Keratinocyte (primary cell): ENCODE data around the gene STRA6.

ENCODE experiments used
- EZH2 ChIP-seq: IDR thresholded peaks from one replicate; pipeline ENCODE4 v1.6.1; 2012; ENCODE audit warnings: inconsistent platforms, mild to moderate bottlenecking, low read length, moderate library complexity
- TF ChIP-seq, protein P1 (sequence below), 3 experiments: IDR thresholded peaks in 1 of 3; conservative IDR thresholded peaks in 1 of 3; optimal IDR thresholded peaks in 1 of 3; 2 replicates in 2 of 3; 3 replicates in 1 of 3; pipeline versions ENCODE3 to v1.5.1; 2011; ENCODE audit warnings: low read length in 3 of 3, mild to moderate bottlenecking in 3 of 3, moderate library complexity in 2 of 3, control low read depth in 1 of 3, inconsistent platforms in 1 of 3; ENCODE audit not compliant: insufficient read depth in 2 of 3; ENCODE audit errors: extremely low read depth in 1 of 3

DNA sequence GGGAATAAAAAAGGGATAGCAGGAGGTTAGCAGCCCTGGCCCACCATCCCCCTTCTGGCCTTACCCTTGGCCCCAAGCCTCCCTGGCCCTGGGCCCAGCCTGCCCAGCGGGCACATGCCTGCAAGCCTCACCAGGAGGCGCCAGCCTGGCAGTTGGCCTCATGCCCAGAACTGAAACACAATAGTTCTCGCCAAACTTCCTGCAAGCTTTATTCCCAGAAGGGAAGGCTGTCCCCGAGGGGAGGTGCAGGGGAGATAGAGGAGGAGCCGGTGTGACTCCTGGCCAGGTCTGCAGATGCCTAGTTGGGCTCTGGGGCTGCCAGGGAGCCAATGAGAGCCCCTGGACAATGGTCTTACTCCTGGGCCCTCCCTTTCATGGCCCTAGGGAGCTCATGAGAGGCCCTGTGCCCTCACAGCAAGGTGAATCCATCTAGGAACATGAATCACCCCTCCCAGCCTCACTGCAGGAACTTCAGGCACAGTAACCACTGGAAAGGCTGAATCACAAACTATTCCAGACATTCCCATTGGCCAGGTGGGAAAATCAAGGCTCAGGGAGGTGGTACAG, 37.5 kb upstream of the STRA6 start:
- no peak for TF ChIP-seq EZH2
- TF ChIP-seq, protein P1, sequence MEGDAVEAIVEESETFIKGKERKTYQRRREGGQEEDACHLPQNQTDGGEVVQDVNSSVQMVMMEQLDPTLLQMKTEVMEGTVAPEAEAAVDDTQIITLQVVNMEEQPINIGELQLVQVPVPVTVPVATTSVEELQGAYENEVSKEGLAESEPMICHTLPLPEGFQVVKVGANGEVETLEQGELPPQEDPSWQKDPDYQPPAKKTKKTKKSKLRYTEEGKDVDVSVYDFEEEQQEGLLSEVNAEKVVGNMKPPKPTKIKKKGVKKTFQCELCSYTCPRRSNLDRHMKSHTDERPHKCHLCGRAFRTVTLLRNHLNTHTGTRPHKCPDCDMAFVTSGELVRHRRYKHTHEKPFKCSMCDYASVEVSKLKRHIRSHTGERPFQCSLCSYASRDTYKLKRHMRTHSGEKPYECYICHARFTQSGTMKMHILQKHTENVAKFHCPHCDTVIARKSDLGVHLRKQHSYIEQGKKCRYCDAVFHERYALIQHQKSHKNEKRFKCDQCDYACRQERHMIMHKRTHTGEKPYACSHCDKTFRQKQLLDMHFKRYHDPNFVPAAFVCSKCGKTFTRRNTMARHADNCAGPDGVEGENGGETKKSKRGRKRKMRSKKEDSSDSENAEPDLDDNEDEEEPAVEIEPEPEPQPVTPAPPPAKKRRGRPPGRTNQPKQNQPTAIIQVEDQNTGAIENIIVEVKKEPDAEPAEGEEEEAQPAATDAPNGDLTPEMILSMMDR (optimal IDR thresholded peaks at IDR 0.05 in 1 of 3, IDR thresholded peaks at IDR 0.05 in 1 of 3, conservative IDR thresholded peaks at IDR 0.05 in 1 of 3; ENCODE audit: extremely low read depth in 1 of 3, insufficient read depth in 2 of 3, low read length in 3 of 3), result peak; percentile 48 to 59 (median 58)
